Measurements from ENCODE around the gene KRTAP10-6.
"Not testable (repeated sequence)": the region's sequence is repeated elsewhere in the genome, so short reads cannot be mapped to it uniquely, and the experiment has no call there.

The KRTAP10-6 gene

GRCh38 chr21:44596068-44596725 lies 3.9 kb upstream of the KRTAP10-6 start:
- DNase-seq = no peak

GRCh38 chr21:44595524-44595923 lies 3.2 kb upstream of the KRTAP10-6 start:
- DNase-seq = no peak

GRCh38 chr21:44594406-44594916 lies 2.2 kb upstream of the KRTAP10-6 start:
- DNase-seq = no peak

- DNase-seq = no peak
Observed at GRCh38 chr21:44593598-44594405, 1.5 kb upstream of the KRTAP10-6 start.

DNA sequence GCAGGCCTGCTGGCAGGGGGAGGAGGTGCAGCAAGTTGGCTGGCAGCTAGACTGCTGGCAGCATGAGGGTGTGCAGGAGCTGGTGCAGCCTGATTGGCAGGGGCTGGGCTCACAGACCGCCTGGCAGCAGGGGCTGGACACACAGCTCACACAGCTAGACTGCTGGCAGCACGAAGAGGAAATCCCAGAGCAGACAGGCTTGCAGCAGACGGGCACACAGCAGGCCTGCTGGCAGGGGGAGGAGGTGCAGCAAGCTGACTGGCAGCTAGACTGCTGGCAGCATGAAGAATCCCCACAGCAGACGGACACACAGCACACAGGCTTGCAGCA lies 539 bp downstream of the KRTAP10-6 start:
- not testable (repeated sequence) for DNase-seq

GRCh38 chr21:44590897-44591800 lies 1.2 kb downstream of the KRTAP10-6 start:
- not testable (repeated sequence) for DNase-seq

- DNase-seq = no peak
Observed at GRCh38 chr21:44590311-44590721, 2.0 kb downstream of the KRTAP10-6 start.

DNA sequence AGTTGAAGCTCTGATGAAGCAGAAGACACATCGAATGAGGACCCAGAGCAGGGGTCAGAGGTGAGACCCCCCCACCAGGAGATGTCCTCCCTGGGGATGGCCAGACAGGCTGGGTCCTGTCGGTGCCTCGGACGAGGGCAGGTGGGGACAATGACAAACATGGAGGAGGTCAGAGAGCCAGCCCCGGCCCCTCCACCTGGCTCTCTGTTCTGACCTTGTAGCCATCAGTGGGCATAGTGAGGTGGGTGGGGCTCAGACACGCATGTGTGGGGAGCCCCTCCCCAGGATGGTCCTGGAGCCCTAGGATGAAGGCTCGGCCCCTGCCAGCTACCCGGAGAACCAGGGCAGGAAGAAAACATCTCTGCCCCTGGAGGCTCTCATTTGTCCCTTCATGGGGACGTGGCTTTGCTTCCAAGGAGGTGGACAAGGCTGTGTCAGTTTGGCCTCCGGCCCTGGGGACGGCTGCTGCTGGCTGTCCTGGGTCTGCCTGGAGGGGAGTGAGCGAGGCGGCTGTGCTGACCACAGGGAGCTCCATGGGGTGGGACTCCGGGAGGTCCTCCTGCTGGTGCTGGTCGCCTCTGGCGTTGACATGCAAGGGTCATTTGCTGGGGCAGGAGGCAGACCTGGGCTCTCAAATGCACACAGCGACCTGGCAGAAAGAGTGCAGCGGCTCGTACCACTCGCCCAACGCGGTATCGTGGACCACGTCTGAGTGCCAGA lies 2.6 kb downstream of the KRTAP10-6 start:
- DNase-seq = no peak

DNA sequence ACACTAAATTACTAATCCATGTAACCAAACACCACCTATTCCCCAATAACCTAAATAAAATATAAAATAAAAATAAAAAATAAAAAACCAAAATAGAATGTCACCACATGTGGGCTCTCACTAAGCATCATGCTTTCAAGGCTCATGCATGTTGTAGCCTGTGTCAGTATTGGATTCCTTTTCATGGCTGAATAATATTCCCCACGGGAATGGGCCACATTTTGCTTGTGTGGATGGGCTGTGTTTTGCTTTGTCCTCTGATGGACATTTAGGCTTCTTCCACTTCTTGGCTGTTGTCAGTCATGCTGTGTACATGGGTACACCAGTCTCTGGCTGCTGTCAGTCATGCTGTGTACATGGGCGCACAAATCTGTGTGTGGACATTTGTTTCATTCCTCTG lies 3.2 kb downstream of the KRTAP10-6 start:
- no peak for DNase-seq

DNA sequence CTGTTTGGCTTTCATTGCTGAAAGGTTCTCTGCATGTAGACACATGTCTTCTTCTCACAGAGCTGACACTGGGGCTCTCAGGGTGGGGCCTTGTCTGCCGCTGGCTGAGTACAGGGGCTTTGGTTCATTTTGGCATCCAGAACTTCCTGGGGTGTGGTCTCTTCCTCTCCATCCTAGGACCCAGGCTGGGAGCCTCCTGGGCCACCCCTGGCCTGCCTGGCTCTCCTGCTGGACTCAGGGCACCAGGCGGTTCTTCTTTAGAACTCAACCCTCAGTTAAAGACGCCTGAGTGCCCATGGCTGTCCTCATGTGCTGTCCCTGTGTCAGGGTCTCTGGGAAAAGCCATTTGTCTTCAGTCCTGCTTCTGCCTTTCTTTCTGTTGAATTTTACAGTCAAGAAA lies 6.4 kb downstream of the KRTAP10-6 start:
- DNase-seq = no peak

DNA sequence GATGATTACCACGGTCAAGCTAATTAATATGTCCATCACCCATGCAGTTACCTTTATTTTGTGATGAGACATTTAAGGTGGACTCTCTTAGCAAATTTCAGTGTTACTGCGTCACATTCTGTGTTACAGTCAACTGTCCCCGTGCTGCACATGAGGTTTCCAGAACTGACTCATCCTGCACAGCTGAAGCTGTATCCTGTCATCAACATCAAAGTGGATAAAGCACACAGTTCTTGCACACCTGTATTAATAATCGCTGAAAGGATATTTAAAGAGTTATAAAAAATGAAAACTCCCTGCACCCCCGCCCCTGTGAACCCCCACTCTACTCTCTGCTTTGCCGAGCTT lies 8.5 kb downstream of the KRTAP10-6 start:
- no peak for DNase-seq

DNA sequence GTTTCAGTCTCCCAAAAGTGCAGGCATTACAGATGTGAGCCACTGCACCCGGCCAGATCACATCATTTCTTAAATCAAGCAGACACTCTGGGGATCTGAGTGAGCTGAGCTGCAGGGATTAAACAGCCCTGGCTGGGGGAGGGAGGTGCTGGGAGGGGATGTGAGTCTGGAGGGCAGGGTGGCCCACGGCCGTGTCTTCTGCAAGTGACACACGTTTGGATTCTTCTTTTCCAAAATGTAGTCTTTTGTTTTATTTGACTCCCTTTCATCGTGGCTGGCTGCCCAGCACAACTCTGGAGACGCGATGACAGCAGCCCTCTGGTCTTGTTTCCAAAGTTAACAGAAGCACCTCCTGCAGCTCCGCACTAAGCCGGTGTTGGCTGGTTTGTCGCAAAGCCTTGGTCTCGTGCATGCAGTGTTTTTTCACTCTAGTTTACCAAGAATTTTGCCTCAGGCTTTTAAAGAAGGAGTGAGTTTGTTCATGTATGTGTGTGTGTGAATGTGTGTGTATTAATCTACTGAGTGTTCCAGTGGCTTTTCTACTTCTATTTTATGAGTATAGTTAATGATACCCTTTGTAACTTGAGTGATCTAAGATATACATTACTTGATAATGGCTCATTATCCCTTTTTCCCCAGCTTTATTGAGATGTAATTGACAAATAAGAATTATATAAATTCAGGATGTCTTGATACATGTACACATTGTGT lies 9.1 kb downstream of the KRTAP10-6 start:
- no peak for DNase-seq

DNA sequence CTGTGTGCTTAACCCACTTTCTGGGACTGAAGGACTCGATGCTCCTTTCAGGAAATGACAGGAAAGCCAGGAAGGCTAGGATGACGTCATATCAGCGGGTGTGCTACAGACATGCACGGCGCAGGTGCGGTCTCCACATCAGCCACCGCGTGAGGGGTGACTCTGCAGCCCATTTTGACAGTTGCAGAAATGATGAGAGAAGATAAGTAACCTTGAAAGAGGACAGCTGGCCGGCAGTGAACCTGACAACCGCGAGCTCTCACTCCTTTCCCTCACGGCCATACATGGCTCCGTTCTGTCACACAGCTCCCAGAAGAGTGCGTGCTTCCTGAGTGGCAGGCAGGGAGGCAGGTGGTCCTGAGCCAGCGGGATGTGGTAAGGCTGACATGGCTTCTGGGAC lies 10.2 kb downstream of the KRTAP10-6 start:
- no peak for DNase-seq

DNA sequence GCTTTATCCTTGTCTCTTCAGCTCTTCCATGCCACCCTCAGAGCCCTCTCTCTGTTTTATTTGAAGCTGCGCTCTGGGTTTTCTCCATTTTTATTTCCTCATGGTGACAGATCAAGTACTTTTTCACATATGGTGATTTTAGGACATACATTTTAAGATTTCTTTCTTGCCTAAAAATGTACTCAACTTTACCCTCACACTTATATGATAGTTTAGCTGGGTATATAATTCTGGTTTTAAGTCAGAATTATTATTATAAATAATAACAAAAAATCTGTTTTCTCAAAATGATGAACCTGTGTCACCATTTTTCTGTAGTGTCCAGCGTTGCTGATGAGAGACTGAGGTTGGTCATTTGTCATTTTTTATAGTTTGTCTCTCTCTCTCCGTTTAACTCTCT lies 11.1 kb downstream of the KRTAP10-6 start:
- DNase-seq = no peak

- DNase-seq = not testable (repeated sequence)
Observed at GRCh38 chr21:44580231-44580821, 12.0 kb downstream of the KRTAP10-6 start, which contains the start of gene KRTAP10-5. Gene KRTAP10-5 (minus strand): TSS chr21:44580604. CDS start chr21:44580578, 26 bp downstream.

- DNase-seq = no peak
Observed at GRCh38 chr21:44579833-44580144, 12.5 kb downstream of the KRTAP10-6 start.

DNA sequence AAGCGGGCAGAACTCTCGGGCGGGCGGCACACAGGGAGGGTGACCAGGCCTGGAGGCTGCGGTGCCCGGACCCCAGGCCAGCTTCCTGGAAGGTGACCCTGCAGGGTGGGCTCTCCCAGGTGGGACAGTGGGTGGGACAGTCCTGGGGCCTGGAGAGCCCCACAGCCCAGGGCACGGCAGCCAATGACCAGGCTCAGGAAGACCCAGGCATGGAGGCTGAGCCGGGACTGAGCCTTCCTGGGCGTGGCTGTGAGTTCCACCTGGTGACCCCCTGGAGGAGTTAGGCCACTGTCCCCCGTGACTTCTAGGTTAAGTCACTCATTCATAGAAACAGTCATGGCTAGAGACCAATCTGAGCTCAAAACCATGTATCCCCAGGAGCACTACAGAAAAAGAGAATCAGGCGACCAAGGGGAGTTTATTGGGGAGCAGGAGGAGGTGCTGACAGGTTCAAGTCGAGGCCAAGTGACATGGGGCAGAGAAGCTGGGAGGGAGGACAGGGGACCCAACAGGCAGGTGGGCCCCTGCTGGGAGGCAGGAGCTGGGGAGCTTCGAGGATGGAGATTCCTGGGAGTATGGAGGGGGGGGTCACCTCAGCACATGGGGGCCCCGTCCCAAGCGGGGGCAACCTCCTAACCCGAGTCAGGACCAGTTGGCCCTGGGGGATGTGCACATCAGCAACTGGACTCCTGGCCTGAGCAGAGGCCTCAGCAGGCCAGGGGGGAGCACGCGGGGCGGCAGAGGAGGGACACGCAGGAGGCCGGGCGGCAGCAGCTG lies 13.1 kb downstream of the KRTAP10-6 start:
- no peak for DNase-seq

GRCh38 chr21:44578371-44579055 lies 13.8 kb downstream of the KRTAP10-6 start:
- no peak for DNase-seq

- no peak for DNase-seq
Observed at GRCh38 chr21:44576025-44576420, 16.3 kb downstream of the KRTAP10-6 start.

GRCh38 chr21:44575307-44576024 lies 16.8 kb downstream of the KRTAP10-6 start:
- DNase-seq = no peak
